Endothelial cell of umbilical vein (primary cell): ENCODE measurements around the gene ZNF8. TPM values are rescaled to one million over a fixed set of nuclear protein-coding genes. Genes with fewer than 3 reads are reported as not detected.

Source experiments
- BruUV-seq: library from RNA; stranded (reverse); fragments of 400-500 nt; replicated peaks from 2 replicates; lab custom pipeline; 2021; lab: Mats Ljungman, UMichigan
- CTCF ChIA-PET: fragments of 300-600, 350-600 bp; sonication (Branson Sonifier 250); formaldehyde crosslinking; loops from one replicate; lab custom pipeline; 2021; ENCODE audit warnings: antibody characterized with exemption, inconsistent platforms; lab: Charles Lee
- POLR2A ChIA-PET: fragments of 300-600, 350-600 bp; sonication (Branson Sonifier 250); formaldehyde crosslinking; loops from one replicate; lab custom pipeline; 2021; ENCODE audit warnings: antibody characterized with exemption, inconsistent platforms; lab: Charles Lee
- DNase-seq: peaks from one replicate; pipeline ENCODE4 v3.0.0-alpha.2; 2011; ENCODE audit warnings: low read depth, low spot score
- FAIRE-seq: peaks from 2 replicates; lab custom pipeline; 2011; peaks lifted over from hg19 to GRCh38; lab: Jason Lieb, UNC
- H2AFZ ChIP-seq: 2 replicates; pipeline ENCODE4 v1.6.0; 2012; ENCODE audit warnings: low read depth, low read length, control low read depth, inconsistent platforms
- H3K27ac ChIP-seq: 2 replicates; pipeline ENCODE4 v1.5.1; 2011; ENCODE audit warnings: low read depth, mild to moderate bottlenecking, control low read depth, low read length, moderate library complexity; ENCODE audit not compliant: insufficient read depth
- H3K27me3 ChIP-seq, 2 experiments: 2 replicates each; pipeline versions ENCODE4 v1.6.0 to v1.6.1; 2011; ENCODE audit warnings: low read length in 2 of 2, mixed read lengths in 1 of 2; ENCODE audit not compliant: control insufficient read depth in 2 of 2, insufficient read depth in 2 of 2
- H3K36me3 ChIP-seq, 2 experiments: 2 replicates in 1 of 2; 3 replicates in 1 of 2; pipeline ENCODE4 v1.5.1; 2011; ENCODE audit warnings: low read length in 2 of 2, mild to moderate bottlenecking in 1 of 2, moderate library complexity in 1 of 2; ENCODE audit not compliant: control insufficient read depth in 2 of 2, insufficient read depth in 2 of 2; ENCODE audit errors: extremely low read depth in 1 of 2
- H3K4me1 ChIP-seq: 3 replicates; pipeline ENCODE4 v1.5.1; 2011; ENCODE audit warnings: mild to moderate bottlenecking, low read length; ENCODE audit not compliant: control insufficient read depth, insufficient read depth; ENCODE audit errors: extremely low read depth
- H3K4me2 ChIP-seq: 2 replicates; pipeline ENCODE4 v1.6.1; 2011; ENCODE audit warnings: low read length, control low read depth, mixed read lengths; ENCODE audit not compliant: insufficient read depth
- H3K4me3 ChIP-seq, 3 experiments: fragments of 200-600 bp in 1 of 3; sonication (generic), shearing (Covaris generic) in 1 of 3; replicated peaks in 1 of 3; 2 replicates each; pipeline ENCODE4 v1.5.1; 2011 to 2016; ENCODE audit warnings: control low read depth in 3 of 3, low read length in 3 of 3, mild to moderate bottlenecking in 2 of 3, inconsistent platforms in 1 of 3, low read depth in 1 of 3, moderate library complexity in 1 of 3; ENCODE audit not compliant: insufficient read depth in 1 of 3
- H3K79me2 ChIP-seq: 2 replicates; pipeline ENCODE4 v1.6.0; 2012; ENCODE audit warnings: low read length, inconsistent platforms; ENCODE audit not compliant: control insufficient read depth, insufficient read depth
- H3K9ac ChIP-seq: replicated peaks from 2 replicates; pipeline ENCODE3; 2011; ENCODE audit warnings: low read length, control low read depth; ENCODE audit not compliant: insufficient read depth; ENCODE audit errors: extremely low read depth
- H3K9me1 ChIP-seq: replicated peaks from 3 replicates; pipeline ENCODE4 v1.6.0; 2011; ENCODE audit warnings: mild to moderate bottlenecking, low read length; ENCODE audit not compliant: control insufficient read depth, insufficient read depth; ENCODE audit errors: extremely low read depth
- H3K9me3 ChIP-seq: replicated peaks from 2 replicates; pipeline ENCODE4 v1.5.1; 2012; ENCODE audit warnings: low read length, inconsistent platforms; ENCODE audit not compliant: control insufficient read depth, insufficient read depth
- H4K20me1 ChIP-seq: replicated peaks from 2 replicates; pipeline ENCODE3; 2011; ENCODE audit warnings: mild to moderate bottlenecking, low read length; ENCODE audit not compliant: control insufficient read depth, insufficient read depth; ENCODE audit errors: extremely low read depth
- EZH2 ChIP-seq: IDR thresholded peaks from 2 replicates; pipeline ENCODE4 v1.6.1; 2012; ENCODE audit warnings: borderline replicate concordance, low read depth, mild to moderate bottlenecking, moderate library complexity, low read length, inconsistent platforms; ENCODE audit not compliant: severe bottlenecking
- FOS ChIP-seq: IDR thresholded peaks from 2 replicates; pipeline ENCODE4 v1.6.1; 2011; ENCODE audit warnings: mild to moderate bottlenecking, low read length, moderate library complexity, borderline replicate concordance; ENCODE audit not compliant: insufficient read depth
- GATA2 ChIP-seq: IDR thresholded peaks from 2 replicates; pipeline ENCODE4 v1.7.0; 2011; ENCODE audit warnings: low read depth, mild to moderate bottlenecking, moderate library complexity, mixed read lengths, low read length; ENCODE audit not compliant: insufficient read length, insufficient read depth
- JUN ChIP-seq: IDR thresholded peaks from 2 replicates; pipeline ENCODE4 v1.6.1; 2011; ENCODE audit warnings: borderline replicate concordance, low read depth; ENCODE audit not compliant: insufficient read length, insufficient read depth
- MYC ChIP-seq: IDR thresholded peaks from one replicate; pipeline ENCODE4 v1.6.1; 2011; ENCODE audit warnings: mild to moderate bottlenecking, low read depth, low read length
- POLR2A ChIP-seq: IDR thresholded peaks from 2 replicates; pipeline ENCODE4 v1.6.1; 2012; ENCODE audit warnings: low read depth, mild to moderate bottlenecking, control low read depth, low read length
- POLR2AphosphoS5 ChIP-seq: IDR thresholded peaks from 2 replicates; pipeline ENCODE4 v1.6.1; 2012; ENCODE audit warnings: low read depth, mild to moderate bottlenecking, control low read depth, low read length, moderate library complexity; ENCODE audit not compliant: insufficient read depth
- dilution Hi-C: fragments of 300-500 bp; cut with MboI; formaldehyde crosslinking; loops from one replicate; pipeline ENCODE4 v1.15.0; 2019; ENCODE audit warnings: low sequenced_read_pairs; ENCODE audit not compliant: extremely low pct_ligation_motif_present
- intact Hi-C: fragments of 100-400 bp; cut with micrococcal nuclease; formaldehyde crosslinking; loops from one replicate; pipeline ENCODE4 v1.10.0; 2022
- polyA plus RNA-seq, 4 experiments: library from polyadenylated mRNA; depleted of rRNA in 3 of 4; stranded (reverse) in 3 of 4; unstranded in 1 of 4; fragments of >200 nt; gene quantifications; 2 replicates each; pipeline versions ENCODE4 v1.2.1 to v1.2.3, GENCODE V29; 2011 to 2012; ENCODE audit warnings: missing spikeins in 1 of 4
- total RNA-seq: library from RNA; stranded (reverse); gene quantifications from 2 replicates; pipeline ENCODE4 v1.2.3, GENCODE V29; 2021
- TF ChIP-seq, protein P1 (sequence below), 2 donors: IDR thresholded peaks; 1 replicate in 1 of 2; 2 replicates in 1 of 2; pipeline ENCODE4 v1.5.1; 2011; ENCODE audit warnings: low read length in 2 of 2, mild to moderate bottlenecking in 2 of 2, moderate library complexity in 2 of 2, control low read depth in 1 of 2, inconsistent platforms in 1 of 2, low read depth in 1 of 2; ENCODE audit not compliant: insufficient read depth in 1 of 2; ENCODE audit errors: extremely low read depth in 1 of 2
- TF ChIP-seq, protein P2 (sequence below): IDR thresholded peaks from 2 replicates; pipeline ENCODE4 v1.6.1; 2011; ENCODE audit not compliant: insufficient read depth, insufficient read length

Gene ZNF8
- total and polyA plus RNA-seq, 2 donors (not counting 3 experiments of a cell fraction or from before 2014, with no cell fraction given) = 4.0 to 6.8 TPM

DNA sequence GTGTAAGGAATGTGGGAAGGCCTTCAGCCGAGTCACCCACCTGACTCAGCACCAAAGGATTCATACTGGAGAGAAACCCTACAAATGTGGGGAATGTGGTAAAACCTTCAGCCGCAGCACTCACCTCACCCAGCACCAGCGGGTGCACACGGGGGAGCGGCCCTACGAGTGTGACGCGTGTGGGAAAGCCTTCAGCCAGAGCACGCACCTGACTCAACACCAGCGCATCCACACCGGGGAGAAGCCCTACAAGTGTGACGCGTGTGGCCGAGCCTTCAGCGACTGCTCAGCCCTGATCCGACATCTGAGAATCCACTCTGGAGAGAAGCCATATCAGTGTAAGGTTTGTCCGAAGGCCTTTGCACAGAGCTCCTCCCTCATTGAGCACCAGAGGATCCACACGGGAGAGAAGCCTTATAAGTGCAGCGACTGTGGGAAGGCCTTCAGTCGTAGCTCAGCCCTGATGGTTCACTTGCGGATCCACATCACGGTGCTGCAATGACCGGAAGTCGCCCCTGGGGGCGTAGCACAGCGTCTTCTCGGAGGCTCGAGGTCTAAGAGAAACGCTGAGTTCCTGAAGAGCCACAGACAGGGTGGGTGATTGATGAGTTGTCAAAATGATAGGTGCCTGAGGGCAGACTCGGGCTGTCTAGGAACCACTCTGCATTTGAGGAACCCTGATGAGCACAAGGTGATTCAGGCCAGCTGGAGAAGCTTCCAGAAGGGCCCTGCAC lies 60.2 kb downstream of the ZNF8 start:
- no peak for DNase-seq
- H3K36me3 ChIP-seq = peaks cover 0 to 22% of the 10 kb centered on the region in 2 experiments
- H3K4me1 ChIP-seq = no peaks in the 10 kb centered on the region
- no peak for FAIRE-seq
- H3K4me2 ChIP-seq = no peak overlapping the region
- no peaks in the 10 kb centered on the region for H3K9me1 ChIP-seq
- no peak overlapping the region for H3K27ac ChIP-seq
- H3K79me2 ChIP-seq = no peaks in the 10 kb centered on the region
- POLR2A ChIA-PET = no interaction called here
- dilution Hi-C loops (no loop called here), intact Hi-C loops (no loop called here)
- no peaks in the 10 kb centered on the region for H4K20me1 ChIP-seq
- no TSS peak for BruUV-seq
- peaks cover 2% of the 10 kb centered on the region for H3K9me3 ChIP-seq
- H2AFZ ChIP-seq = no peak overlapping the region
- TF ChIP-seq, protein P1, sequence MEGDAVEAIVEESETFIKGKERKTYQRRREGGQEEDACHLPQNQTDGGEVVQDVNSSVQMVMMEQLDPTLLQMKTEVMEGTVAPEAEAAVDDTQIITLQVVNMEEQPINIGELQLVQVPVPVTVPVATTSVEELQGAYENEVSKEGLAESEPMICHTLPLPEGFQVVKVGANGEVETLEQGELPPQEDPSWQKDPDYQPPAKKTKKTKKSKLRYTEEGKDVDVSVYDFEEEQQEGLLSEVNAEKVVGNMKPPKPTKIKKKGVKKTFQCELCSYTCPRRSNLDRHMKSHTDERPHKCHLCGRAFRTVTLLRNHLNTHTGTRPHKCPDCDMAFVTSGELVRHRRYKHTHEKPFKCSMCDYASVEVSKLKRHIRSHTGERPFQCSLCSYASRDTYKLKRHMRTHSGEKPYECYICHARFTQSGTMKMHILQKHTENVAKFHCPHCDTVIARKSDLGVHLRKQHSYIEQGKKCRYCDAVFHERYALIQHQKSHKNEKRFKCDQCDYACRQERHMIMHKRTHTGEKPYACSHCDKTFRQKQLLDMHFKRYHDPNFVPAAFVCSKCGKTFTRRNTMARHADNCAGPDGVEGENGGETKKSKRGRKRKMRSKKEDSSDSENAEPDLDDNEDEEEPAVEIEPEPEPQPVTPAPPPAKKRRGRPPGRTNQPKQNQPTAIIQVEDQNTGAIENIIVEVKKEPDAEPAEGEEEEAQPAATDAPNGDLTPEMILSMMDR (IDR thresholded peaks at IDR 0.05; ENCODE audit: extremely low read depth in 1 of 2, insufficient read depth in 1 of 2, low read depth in 1 of 2, low read length in 2 of 2) = no peak
- no peak for TF ChIP-seq POLR2AphosphoS5
- TF ChIP-seq POLR2A = no peak
- TF ChIP-seq JUN = no peak
- TF ChIP-seq GATA2 = no peak
- no peak for TF ChIP-seq EZH2
- TF ChIP-seq, protein P2, sequence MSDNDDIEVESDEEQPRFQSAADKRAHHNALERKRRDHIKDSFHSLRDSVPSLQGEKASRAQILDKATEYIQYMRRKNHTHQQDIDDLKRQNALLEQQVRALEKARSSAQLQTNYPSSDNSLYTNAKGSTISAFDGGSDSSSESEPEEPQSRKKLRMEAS = no peak
- no peak for TF ChIP-seq FOS
- TF ChIP-seq MYC = no peak
- CTCF ChIA-PET = interaction anchor here (1.4 kb wide), 1 partner anchor 11 kb away, joined by 3 read pairs; no protein-coding TSS in a partner anchor
- H3K4me3 ChIP-seq = no peak overlapping the region
- H3K9ac ChIP-seq = no peak overlapping the region
- H3K27me3 ChIP-seq = no peaks in the 10 kb centered on the region
